ENCODE measurements around the gene NBDY. TPM values are rescaled to one million over a fixed set of nuclear protein-coding genes. Genes with fewer than 3 reads are reported as not detected.

NBDY gene
- total RNA-seq, 1 donor from 2014 or later: 17.0 TPM

DNA sequence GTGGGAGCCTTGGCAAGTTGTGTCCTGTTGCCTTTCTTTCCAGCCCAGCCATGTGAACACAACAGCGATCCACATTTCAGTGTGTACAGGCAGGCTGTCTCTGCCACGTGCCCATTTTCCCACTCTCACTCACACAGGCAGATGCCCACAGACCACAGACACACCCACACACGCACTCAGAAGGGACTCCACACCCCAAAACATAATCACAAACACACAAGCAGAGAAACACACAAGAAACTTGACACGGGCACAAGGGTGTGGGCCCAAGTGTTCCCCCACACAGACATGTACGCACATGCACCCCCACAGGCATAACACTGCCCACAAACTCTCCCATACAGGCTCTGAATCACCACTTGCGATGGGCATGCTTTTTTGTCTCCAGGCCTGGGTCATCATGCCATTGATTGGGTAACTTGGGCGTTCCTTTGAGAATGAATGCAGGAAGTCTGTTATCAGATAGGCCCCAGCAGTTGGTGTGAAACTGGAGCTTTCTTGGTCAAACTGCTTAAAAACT, 84.3 kb downstream of the NBDY start:
- DNase-seq (ENCODE audit: low read depth): no peak
- no peak for TF ChIP-seq CTCF (IDR thresholded peaks at IDR 0.05; ENCODE audit: insufficient read depth, low read length, poor library complexity, severe bottlenecking)
- no peak overlapping the region for H3K4me3 ChIP-seq (ENCODE audit: low read depth, low read length)

DNA sequence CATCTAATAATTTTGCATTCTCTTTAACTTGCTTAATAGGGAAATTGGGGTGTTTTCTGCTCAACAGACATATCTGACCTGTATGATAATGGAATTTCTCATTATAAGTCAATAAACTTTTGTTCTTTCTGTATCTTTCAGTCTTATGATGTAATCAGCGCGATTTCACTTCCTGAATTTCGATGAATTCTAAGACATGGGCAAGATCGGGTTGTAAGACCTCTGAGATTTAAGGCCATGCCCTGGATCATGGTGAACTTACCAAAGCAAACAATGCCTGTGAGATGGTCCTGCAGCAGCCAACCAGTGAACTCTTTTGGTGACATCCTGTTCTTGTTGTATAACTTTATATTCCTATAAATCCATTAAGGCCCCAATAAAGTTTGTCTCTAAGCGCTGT, 88.1 kb downstream of the NBDY start:
- H3K4me3 ChIP-seq (ENCODE audit: low read depth, low read length): no peak overlapping the region
- DNase-seq (ENCODE audit: low read depth): no peak
- TF ChIP-seq CTCF (IDR thresholded peaks at IDR 0.05; ENCODE audit: insufficient read depth, low read length, poor library complexity, severe bottlenecking): no peak

More for the DNA sequence above, 84.3 kb downstream of the NBDY start:
- no peaks in the 10 kb centered on the region for H3K27me3 ChIP-seq (ENCODE audit: control insufficient read depth, insufficient read depth, low read length)
- no peaks in the 10 kb centered on the region for H3K36me3 ChIP-seq (ENCODE audit: control insufficient read depth, insufficient read depth, low read length)

GRCh38 chrX:56826020-56826419, 97.0 kb downstream of the NBDY start:
- TF ChIP-seq CTCF (IDR thresholded peaks at IDR 0.05; ENCODE audit: insufficient read depth, low read length, poor library complexity, severe bottlenecking): no peak
- H3K36me3 ChIP-seq (ENCODE audit: control insufficient read depth, insufficient read depth, low read length): no peaks in the 10 kb centered on the region
- DNase-seq (ENCODE audit: low read depth): no peak
- H3K27me3 ChIP-seq (ENCODE audit: control insufficient read depth, insufficient read depth, low read length): no peaks in the 10 kb centered on the region
- no peak overlapping the region for H3K4me3 ChIP-seq (ENCODE audit: low read depth, low read length)

More for the DNA sequence above, 88.1 kb downstream of the NBDY start:
- H3K27me3 ChIP-seq (ENCODE audit: control insufficient read depth, insufficient read depth, low read length): no peaks in the 10 kb centered on the region
- no peaks in the 10 kb centered on the region for H3K36me3 ChIP-seq (ENCODE audit: control insufficient read depth, insufficient read depth, low read length)

DNA sequence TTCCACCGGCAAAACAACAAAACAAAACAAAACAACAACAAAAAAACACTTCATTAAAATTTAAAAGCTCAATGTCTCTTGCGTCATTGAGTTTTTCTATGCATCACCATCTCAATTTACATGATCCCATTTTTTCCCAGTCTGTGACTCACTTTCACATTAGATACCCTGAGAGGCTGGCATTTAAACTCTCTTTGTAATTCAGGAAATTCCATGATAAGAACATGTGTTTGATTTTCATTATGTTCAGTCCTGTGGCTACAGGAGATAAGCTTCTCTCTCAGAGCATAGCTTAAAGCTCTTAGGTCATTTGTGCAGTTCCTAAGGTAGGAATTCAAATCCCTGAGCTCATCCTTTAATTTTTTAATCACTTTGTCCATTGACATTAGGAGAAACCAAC, 104.6 kb downstream of the NBDY start:
- H3K4me3 ChIP-seq (ENCODE audit: low read depth, low read length): no peak overlapping the region
- no peaks in the 10 kb centered on the region for H3K27me3 ChIP-seq (ENCODE audit: control insufficient read depth, insufficient read depth, low read length)
- TF ChIP-seq CTCF (IDR thresholded peaks at IDR 0.05; ENCODE audit: insufficient read depth, low read length, poor library complexity, severe bottlenecking): no peak
- no peak for DNase-seq (ENCODE audit: low read depth)
- no peaks in the 10 kb centered on the region for H3K36me3 ChIP-seq (ENCODE audit: control insufficient read depth, insufficient read depth, low read length)

GRCh38 chrX:56853436-56853835, 124.4 kb downstream of the NBDY start:
- Histone ChIP-seq H3K27me3 (ENCODE audit: control insufficient read depth, insufficient read depth, low read length) (no peaks in the 10 kb centered on the region), H3K36me3 (ENCODE audit: control insufficient read depth, insufficient read depth, low read length) (no peaks in the 10 kb centered on the region), H3K4me3 (ENCODE audit: low read depth, low read length) (no peak overlapping the region)
- no peak for DNase-seq (ENCODE audit: low read depth)
- no peak for TF ChIP-seq CTCF (IDR thresholded peaks at IDR 0.05; ENCODE audit: insufficient read depth, low read length, poor library complexity, severe bottlenecking)

DNA sequence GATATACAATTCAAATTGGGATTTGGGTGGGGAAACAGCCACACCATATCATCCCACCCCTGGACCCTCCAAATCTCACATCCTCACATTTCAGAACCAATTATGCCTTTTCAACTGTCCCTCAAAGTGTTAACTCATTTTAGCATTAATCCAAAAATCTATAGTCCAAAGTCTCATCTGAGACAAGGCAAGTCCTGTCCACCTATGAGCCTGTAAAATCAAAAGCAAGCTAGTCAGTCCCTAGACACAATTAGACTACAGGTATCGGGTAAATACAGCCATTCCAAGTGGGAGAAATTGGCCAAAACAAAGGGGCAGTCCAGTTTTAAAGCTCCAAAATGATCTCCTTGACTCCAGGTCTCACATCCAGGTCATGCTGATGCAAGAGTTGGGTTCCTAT, 128.0 kb downstream of the NBDY start:
- Histone ChIP-seq H3K36me3 (ENCODE audit: control insufficient read depth, insufficient read depth, low read length) (no peaks in the 10 kb centered on the region), H3K27me3 (ENCODE audit: control insufficient read depth, insufficient read depth, low read length) (no peaks in the 10 kb centered on the region), H3K4me3 (ENCODE audit: low read depth, low read length) (no peak overlapping the region)
- DNase-seq (ENCODE audit: low read depth): no peak
- TF ChIP-seq CTCF (IDR thresholded peaks at IDR 0.05; ENCODE audit: insufficient read depth, low read length, poor library complexity, severe bottlenecking): no peak

All from kidney epithelial cell (primary cell).